ENCODE measurements around the gene SLC27A6.
"Not testable (repeated sequence)": the region's sequence is repeated elsewhere in the genome, so short reads cannot be mapped to it uniquely, and the experiment has no call there.

SLC27A6 gene

GRCh38 chr5:129020683-129021082, 55.4 kb downstream of the SLC27A6 start:
- no peak for TF ChIP-seq CTCF (IDR thresholded peaks at IDR 0.05; ENCODE audit: extremely low read depth, insufficient read depth, missing control alignments)
- DNase-seq (ENCODE audit: low spot score) = no peak
- in situ Hi-C loops (cut with MboI; ENCODE audit: low pct_unique_long_range_greater_than_20kb, low sequenced_read_pairs, unreplicated experiment) = no loop called here

- DNase-seq (ENCODE audit: low spot score) = no peak
- TF ChIP-seq CTCF (IDR thresholded peaks at IDR 0.05; ENCODE audit: extremely low read depth, insufficient read depth, missing control alignments) = no peak
- in situ Hi-C loops (cut with MboI; ENCODE audit: low pct_unique_long_range_greater_than_20kb, low sequenced_read_pairs, unreplicated experiment) = no loop called here
Observed at GRCh38 chr5:129021744-129022143, 56.5 kb downstream of the SLC27A6 start.

GRCh38 chr5:129022599-129022998, 57.3 kb downstream of the SLC27A6 start:
- DNase-seq (ENCODE audit: low spot score) = no peak
- no peak for TF ChIP-seq CTCF (IDR thresholded peaks at IDR 0.05; ENCODE audit: extremely low read depth, insufficient read depth, missing control alignments)
- in situ Hi-C loops (cut with MboI; ENCODE audit: low pct_unique_long_range_greater_than_20kb, low sequenced_read_pairs, unreplicated experiment) = no loop called here

GRCh38 chr5:129027260-129027659, 62.0 kb downstream of the SLC27A6 start:
- TF ChIP-seq CTCF (IDR thresholded peaks at IDR 0.05; ENCODE audit: extremely low read depth, insufficient read depth, missing control alignments) = no peak
- in situ Hi-C loops (cut with MboI; ENCODE audit: low pct_unique_long_range_greater_than_20kb, low sequenced_read_pairs, unreplicated experiment) = no loop called here
- no peak for DNase-seq (ENCODE audit: low spot score)

- no peak for TF ChIP-seq CTCF (IDR thresholded peaks at IDR 0.05; ENCODE audit: extremely low read depth, insufficient read depth, missing control alignments)
- in situ Hi-C loops (cut with MboI; ENCODE audit: low pct_unique_long_range_greater_than_20kb, low sequenced_read_pairs, unreplicated experiment) = no loop called here
- DNase-seq (ENCODE audit: low spot score) = no peak
Observed at GRCh38 chr5:129031886-129032683, 66.8 kb downstream of the SLC27A6 start.

GRCh38 chr5:129036257-129036656, 71.0 kb downstream of the SLC27A6 start:
- in situ Hi-C loops (cut with MboI; ENCODE audit: low pct_unique_long_range_greater_than_20kb, low sequenced_read_pairs, unreplicated experiment); DNase-seq (ENCODE audit: low spot score): not testable (repeated sequence)

- in situ Hi-C loops (cut with MboI; ENCODE audit: low pct_unique_long_range_greater_than_20kb, low sequenced_read_pairs, unreplicated experiment) = no loop called here
- no peak for TF ChIP-seq CTCF (IDR thresholded peaks at IDR 0.05; ENCODE audit: extremely low read depth, insufficient read depth, missing control alignments)
Observed at GRCh38 chr5:129041196-129041881, 76.1 kb downstream of the SLC27A6 start.

More at GRCh38 chr5:129041196-129041881, 76.1 kb downstream of the SLC27A6 start:
- DNase-seq (ENCODE audit: low spot score) = no peak

Data from GM13977 (cell line).